Astrocyte (in vitro differentiated cells and primary cell): Measurements from ENCODE around the gene NUSAP1.

Source experiments
- EZH2 ChIP-seq: IDR thresholded peaks from 2 replicates; pipeline ENCODE4 v1.6.1; 2012; ENCODE audit warnings: mild to moderate bottlenecking, low read length, inconsistent platforms; ENCODE audit not compliant: insufficient read depth
- TF ChIP-seq, protein P1 (sequence below): IDR thresholded peaks from 2 replicates; pipeline ENCODE4 v1.5.1; 2011; ENCODE audit warnings: low read depth, mild to moderate bottlenecking, inconsistent platforms, low read length, moderate library complexity; ENCODE audit not compliant: insufficient read depth

DNA sequence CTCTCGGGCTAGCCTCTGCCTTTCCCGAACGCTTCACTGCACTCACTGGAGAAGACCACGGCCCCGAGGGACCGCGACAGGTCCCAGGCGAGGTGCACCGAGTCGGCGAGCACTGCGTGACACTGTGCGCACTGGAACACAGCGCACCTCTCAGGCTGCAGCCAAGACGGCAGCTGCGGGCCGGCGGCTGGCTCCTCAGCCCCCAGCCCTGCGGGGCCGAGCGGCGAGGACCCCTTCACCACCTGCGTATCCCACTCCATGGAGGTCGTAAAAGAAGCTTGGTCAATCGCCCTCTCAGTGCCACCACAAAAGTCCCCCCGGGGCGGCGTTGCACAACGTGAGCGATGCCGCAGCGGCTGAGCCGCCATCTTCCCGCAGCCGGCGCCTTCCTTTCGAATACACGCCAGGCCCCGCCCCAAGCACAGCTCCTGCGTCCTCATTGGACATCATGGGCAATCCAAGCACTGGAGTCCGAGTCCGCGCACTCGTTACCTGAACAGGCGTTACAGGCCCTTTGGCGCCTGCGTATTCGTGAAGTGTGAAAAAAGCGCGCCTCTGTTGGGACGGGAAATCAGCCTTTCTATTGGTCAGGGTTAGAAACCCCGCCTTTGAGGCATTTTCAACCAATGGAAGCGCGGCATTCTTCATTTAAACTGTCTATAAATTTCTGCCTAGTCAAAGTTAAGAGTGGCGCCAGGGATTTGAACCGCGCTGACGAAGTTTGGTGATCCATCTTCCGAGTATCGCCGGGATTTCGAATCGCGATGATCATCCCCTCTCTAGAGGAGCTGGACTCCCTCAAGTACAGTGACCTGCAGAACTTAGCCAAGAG is at the start of gene NUSAP1, which contains the start of gene OIP5:
- TF ChIP-seq, protein P1, sequence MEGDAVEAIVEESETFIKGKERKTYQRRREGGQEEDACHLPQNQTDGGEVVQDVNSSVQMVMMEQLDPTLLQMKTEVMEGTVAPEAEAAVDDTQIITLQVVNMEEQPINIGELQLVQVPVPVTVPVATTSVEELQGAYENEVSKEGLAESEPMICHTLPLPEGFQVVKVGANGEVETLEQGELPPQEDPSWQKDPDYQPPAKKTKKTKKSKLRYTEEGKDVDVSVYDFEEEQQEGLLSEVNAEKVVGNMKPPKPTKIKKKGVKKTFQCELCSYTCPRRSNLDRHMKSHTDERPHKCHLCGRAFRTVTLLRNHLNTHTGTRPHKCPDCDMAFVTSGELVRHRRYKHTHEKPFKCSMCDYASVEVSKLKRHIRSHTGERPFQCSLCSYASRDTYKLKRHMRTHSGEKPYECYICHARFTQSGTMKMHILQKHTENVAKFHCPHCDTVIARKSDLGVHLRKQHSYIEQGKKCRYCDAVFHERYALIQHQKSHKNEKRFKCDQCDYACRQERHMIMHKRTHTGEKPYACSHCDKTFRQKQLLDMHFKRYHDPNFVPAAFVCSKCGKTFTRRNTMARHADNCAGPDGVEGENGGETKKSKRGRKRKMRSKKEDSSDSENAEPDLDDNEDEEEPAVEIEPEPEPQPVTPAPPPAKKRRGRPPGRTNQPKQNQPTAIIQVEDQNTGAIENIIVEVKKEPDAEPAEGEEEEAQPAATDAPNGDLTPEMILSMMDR: no peak
- no peak for TF ChIP-seq EZH2
